Neural cell (in vitro differentiated cells): ENCODE results near the gene RAB3C. TPM values are rescaled to one million over a fixed set of nuclear protein-coding genes. Genes with fewer than 3 reads are reported as not detected.

Experiments
- H2AFZ ChIP-seq: fragments of 200-600, 300-800 bp; sonication (generic), shearing (Covaris generic); 2 replicates; pipeline ENCODE4 v1.6.0; 2014; ENCODE audit warnings: low read depth, mild to moderate bottlenecking, antibody characterized with exemption, low read length, moderate library complexity
- H3F3A ChIP-seq: fragments of 200-600 bp; shearing (Covaris generic); 2 replicates; pipeline ENCODE4 v1.6.1; 2016; ENCODE audit warnings: mild to moderate bottlenecking, moderate library complexity, mixed read lengths, antibody characterized with exemption, low read length; ENCODE audit not compliant: insufficient read depth, poor library complexity, severe bottlenecking
- H3K27ac ChIP-seq: fragments of 200-600, 300-800 bp; sonication (generic), shearing (Covaris generic); 2 replicates; pipeline ENCODE4 v1.5.1; 2014; ENCODE audit warnings: mild to moderate bottlenecking, low read length, moderate library complexity
- H3K27me3 ChIP-seq: fragments of 300-800, 200-600 bp; sonication (generic), shearing (Covaris generic); 2 replicates; pipeline ENCODE4 v1.6.0; 2014; ENCODE audit warnings: mild to moderate bottlenecking, low read depth, low read length, moderate library complexity; ENCODE audit not compliant: insufficient read depth
- H3K36me3 ChIP-seq: fragments of 300-800, 200-600 bp; sonication (generic), shearing (Covaris generic); 2 replicates; pipeline ENCODE4 v1.5.1; 2014; ENCODE audit warnings: mild to moderate bottlenecking, antibody characterized with exemption, low read length, moderate library complexity; ENCODE audit not compliant: insufficient read depth
- H3K4me2 ChIP-seq: fragments of 300-800, 200-600 bp; sonication (generic), shearing (Covaris generic); 2 replicates; pipeline ENCODE4 v1.6.0; 2014; ENCODE audit warnings: mild to moderate bottlenecking, low read length
- H3K4me3 ChIP-seq: fragments of 300-800, 200-600 bp; sonication (generic), shearing (Covaris generic); 2 replicates; pipeline ENCODE4 v1.5.1; 2014; ENCODE audit warnings: mild to moderate bottlenecking, low read length, moderate library complexity
- H3K79me2 ChIP-seq: fragments of 200-600 bp; shearing (Covaris generic); replicated peaks from 2 replicates; pipeline ENCODE4 v1.6.0; 2014; ENCODE audit warnings: mild to moderate bottlenecking, low read length, moderate library complexity; ENCODE audit not compliant: insufficient read depth
- H3K9ac ChIP-seq: fragments of 300-800, 200-600 bp; sonication (generic), shearing (Covaris generic); 2 replicates; pipeline ENCODE4 v1.6.1; 2016; ENCODE audit warnings: mild to moderate bottlenecking, low read length, mixed read lengths
- H3K9me2 ChIP-seq: fragments of 200-600 bp; shearing (Covaris generic); 2 replicates; pipeline ENCODE4 v1.6.1; 2016; ENCODE audit warnings: mild to moderate bottlenecking, low read length, mixed read lengths; ENCODE audit not compliant: insufficient read depth
- H3K9me3 ChIP-seq: fragments of 200-600, 300-800 bp; sonication (generic), shearing (Covaris generic); 2 replicates; pipeline ENCODE4 v1.6.1; 2016; ENCODE audit warnings: mild to moderate bottlenecking, mixed run types, low read length, moderate library complexity, mixed read lengths
- H4K20me1 ChIP-seq: fragments of 200-600 bp; shearing (Covaris generic); 2 replicates; pipeline ENCODE4 v1.6.1; 2016; ENCODE audit warnings: mild to moderate bottlenecking, mixed run types; ENCODE audit not compliant: insufficient read depth
- EP300 ChIP-seq: fragments of 450-650 bp; conservative IDR thresholded peaks from 2 replicates; pipeline ENCODE4 v1.6.1; 2014; ENCODE audit warnings: antibody characterized with exemption, mild to moderate bottlenecking, moderate library complexity; ENCODE audit not compliant: poor library complexity, severe bottlenecking
- EZH2 ChIP-seq: fragments of 200-600, 300-800 bp; shearing (Covaris generic), sonication (generic); IDR thresholded peaks from 2 replicates; pipeline ENCODE4 v1.6.1; 2014; ENCODE audit warnings: antibody characterized with exemption, low read length, borderline replicate concordance, mild to moderate bottlenecking; ENCODE audit not compliant: insufficient read depth, poor library complexity, severe bottlenecking
- MXI1 ChIP-seq: fragments of 450-650 bp; conservative IDR thresholded peaks from 2 replicates; pipeline ENCODE4 v1.6.1; 2014; ENCODE audit warnings: antibody characterized with exemption, mild to moderate bottlenecking; ENCODE audit not compliant: poor library complexity, severe bottlenecking
- POLR2AphosphoS5 ChIP-seq: IDR thresholded peaks from 2 replicates; pipeline ENCODE4 v1.6.1; 2012
- RAD21 ChIP-seq: fragments of 450-650 bp; conservative IDR thresholded peaks from 2 replicates; pipeline ENCODE4 v1.6.1; 2014; ENCODE audit warnings: antibody characterized with exemption, mild to moderate bottlenecking, moderate library complexity
- SMC3 ChIP-seq: fragments of 450-650 bp; conservative IDR thresholded peaks from 2 replicates; pipeline ENCODE4 v1.6.1; 2014; ENCODE audit warnings: antibody characterized with exemption, mild to moderate bottlenecking, moderate library complexity; ENCODE audit not compliant: poor library complexity
- TAF1 ChIP-seq: IDR thresholded peaks from 2 replicates; pipeline ENCODE4 v1.6.1; 2012; ENCODE audit warnings: low read depth
- polyA plus RNA-seq: library from polyadenylated mRNA; depleted of rRNA; stranded (reverse); fragments of >200 nt; gene quantifications from 2 replicates; pipeline ENCODE4 v1.2.3, GENCODE V29; 2014
- TF ChIP-seq, protein P1 (sequence below): fragments of 450-650 bp; IDR thresholded peaks from 2 replicates; pipeline ENCODE4 v1.5.1; 2014; ENCODE audit warnings: antibody characterized with exemption, mild to moderate bottlenecking, moderate library complexity; ENCODE audit not compliant: poor library complexity, severe bottlenecking
- TF ChIP-seq, protein P2 (sequence below): IDR thresholded peaks from 2 replicates; pipeline ENCODE4 v1.6.1; 2012; ENCODE audit warnings: borderline replicate concordance

The RAB3C gene
- polyA plus RNA-seq, 1 donor from 2014 or later = 94.3 TPM

DNA sequence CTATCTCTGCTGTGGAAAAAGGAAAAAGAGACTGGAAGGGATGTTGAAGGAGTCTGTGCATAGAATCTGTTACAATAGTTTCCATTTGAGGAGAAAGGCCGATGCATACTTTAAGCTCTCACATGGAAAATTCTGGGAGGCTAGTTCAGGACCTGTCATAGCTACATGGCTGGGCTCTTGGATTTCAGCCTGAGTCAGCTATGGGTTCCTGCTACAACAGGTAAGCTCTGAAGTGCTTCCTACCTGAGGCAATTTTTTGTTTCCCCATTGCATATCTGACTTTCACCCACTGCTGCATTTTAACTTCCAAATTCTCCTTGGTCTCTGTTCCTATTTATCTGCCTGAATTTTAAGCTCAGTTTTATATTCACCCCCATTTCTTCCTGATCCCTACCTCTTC lies 310.7 kb downstream of the RAB3C start:
- Histone ChIP-seq H3K27ac (no peak overlapping the region), H3K9ac (no peak overlapping the region), H3F3A (no peaks in the 10 kb centered on the region), H3K4me3 (no peak overlapping the region), H2AFZ (no peak overlapping the region), H3K4me2 (no peak overlapping the region), H3K9me2 (no peaks in the 10 kb centered on the region), H3K27me3 (no peaks in the 10 kb centered on the region), H3K9me3 (no peaks in the 10 kb centered on the region), H3K36me3 (no peaks in the 10 kb centered on the region), H3K79me2 (no peaks in the 10 kb centered on the region), H4K20me1 (no peaks in the 10 kb centered on the region)
- TF ChIP-seq RAD21 (no peak), MXI1 (no peak)

DNA sequence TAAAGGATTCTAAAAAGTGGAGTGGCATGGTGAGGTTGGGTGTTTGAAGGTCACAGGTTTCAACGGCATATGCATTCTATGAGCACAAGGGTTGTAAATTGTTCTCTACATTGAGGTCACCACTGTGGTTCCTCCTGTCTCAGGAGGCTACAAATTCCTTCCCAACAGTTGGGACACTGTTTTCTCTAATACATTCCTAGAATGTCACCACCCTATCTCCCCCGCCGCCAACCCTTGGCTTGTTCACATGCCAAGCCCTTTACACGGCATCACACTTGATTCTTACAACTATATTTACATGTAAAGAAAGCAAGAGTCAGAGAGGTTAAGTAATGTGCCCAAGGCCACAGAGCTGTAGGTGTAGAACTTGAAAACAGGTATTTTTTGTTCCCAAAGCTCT lies 315.1 kb downstream of the RAB3C start:
- Histone ChIP-seq H3K4me3 (no peak overlapping the region), H3K36me3 (no peaks in the 10 kb centered on the region), H3F3A (no peaks in the 10 kb centered on the region), H3K27me3 (no peaks in the 10 kb centered on the region), H4K20me1 (no peaks in the 10 kb centered on the region), H3K27ac (no peak overlapping the region), H3K9ac (no peak overlapping the region), H2AFZ (no peak overlapping the region), H3K9me3 (no peaks in the 10 kb centered on the region), H3K9me2 (no peaks in the 10 kb centered on the region), H3K79me2 (no peaks in the 10 kb centered on the region), H3K4me2 (no peak overlapping the region)
- TF ChIP-seq EZH2 (no peak), MXI1 (no peak), EP300 (no peak), RAD21 (no peak), SMC3 (no peak), POLR2AphosphoS5 (no peak), TAF1 (no peak)
- TF ChIP-seq, protein P1, sequence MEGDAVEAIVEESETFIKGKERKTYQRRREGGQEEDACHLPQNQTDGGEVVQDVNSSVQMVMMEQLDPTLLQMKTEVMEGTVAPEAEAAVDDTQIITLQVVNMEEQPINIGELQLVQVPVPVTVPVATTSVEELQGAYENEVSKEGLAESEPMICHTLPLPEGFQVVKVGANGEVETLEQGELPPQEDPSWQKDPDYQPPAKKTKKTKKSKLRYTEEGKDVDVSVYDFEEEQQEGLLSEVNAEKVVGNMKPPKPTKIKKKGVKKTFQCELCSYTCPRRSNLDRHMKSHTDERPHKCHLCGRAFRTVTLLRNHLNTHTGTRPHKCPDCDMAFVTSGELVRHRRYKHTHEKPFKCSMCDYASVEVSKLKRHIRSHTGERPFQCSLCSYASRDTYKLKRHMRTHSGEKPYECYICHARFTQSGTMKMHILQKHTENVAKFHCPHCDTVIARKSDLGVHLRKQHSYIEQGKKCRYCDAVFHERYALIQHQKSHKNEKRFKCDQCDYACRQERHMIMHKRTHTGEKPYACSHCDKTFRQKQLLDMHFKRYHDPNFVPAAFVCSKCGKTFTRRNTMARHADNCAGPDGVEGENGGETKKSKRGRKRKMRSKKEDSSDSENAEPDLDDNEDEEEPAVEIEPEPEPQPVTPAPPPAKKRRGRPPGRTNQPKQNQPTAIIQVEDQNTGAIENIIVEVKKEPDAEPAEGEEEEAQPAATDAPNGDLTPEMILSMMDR = no peak
- TF ChIP-seq, protein P2, sequence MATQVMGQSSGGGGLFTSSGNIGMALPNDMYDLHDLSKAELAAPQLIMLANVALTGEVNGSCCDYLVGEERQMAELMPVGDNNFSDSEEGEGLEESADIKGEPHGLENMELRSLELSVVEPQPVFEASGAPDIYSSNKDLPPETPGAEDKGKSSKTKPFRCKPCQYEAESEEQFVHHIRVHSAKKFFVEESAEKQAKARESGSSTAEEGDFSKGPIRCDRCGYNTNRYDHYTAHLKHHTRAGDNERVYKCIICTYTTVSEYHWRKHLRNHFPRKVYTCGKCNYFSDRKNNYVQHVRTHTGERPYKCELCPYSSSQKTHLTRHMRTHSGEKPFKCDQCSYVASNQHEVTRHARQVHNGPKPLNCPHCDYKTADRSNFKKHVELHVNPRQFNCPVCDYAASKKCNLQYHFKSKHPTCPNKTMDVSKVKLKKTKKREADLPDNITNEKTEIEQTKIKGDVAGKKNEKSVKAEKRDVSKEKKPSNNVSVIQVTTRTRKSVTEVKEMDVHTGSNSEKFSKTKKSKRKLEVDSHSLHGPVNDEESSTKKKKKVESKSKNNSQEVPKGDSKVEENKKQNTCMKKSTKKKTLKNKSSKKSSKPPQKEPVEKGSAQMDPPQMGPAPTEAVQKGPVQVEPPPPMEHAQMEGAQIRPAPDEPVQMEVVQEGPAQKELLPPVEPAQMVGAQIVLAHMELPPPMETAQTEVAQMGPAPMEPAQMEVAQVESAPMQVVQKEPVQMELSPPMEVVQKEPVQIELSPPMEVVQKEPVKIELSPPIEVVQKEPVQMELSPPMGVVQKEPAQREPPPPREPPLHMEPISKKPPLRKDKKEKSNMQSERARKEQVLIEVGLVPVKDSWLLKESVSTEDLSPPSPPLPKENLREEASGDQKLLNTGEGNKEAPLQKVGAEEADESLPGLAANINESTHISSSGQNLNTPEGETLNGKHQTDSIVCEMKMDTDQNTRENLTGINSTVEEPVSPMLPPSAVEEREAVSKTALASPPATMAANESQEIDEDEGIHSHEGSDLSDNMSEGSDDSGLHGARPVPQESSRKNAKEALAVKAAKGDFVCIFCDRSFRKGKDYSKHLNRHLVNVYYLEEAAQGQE = no peak

DNA sequence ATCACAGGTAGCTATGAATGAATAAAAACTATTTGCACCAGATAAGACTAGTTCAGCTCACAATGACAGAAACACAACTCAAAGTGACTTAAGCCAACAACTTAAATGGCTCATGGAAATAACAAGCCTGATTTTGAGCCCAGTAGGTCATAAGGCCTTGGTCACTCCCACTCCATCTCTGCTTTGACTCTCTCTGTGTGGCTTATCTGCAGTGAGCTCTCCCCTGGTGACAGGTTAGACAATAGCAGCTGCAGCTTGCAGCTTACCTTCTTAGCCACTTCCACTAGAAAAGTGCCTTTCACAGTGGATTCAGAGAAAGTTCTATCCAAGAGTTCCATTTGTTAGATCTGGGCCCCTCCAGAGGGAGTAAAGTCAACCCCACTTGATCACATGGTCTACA lies 315.7 kb downstream of the RAB3C start:
- Histone ChIP-seq H2AFZ (no peak overlapping the region), H3K4me3 (no peak overlapping the region), H3K27ac (no peak overlapping the region), H3K4me2 (no peak overlapping the region), H3K9me3 (no peaks in the 10 kb centered on the region), H3K9ac (no peak overlapping the region), H3K79me2 (no peaks in the 10 kb centered on the region), H3F3A (no peaks in the 10 kb centered on the region), H3K9me2 (no peaks in the 10 kb centered on the region), H3K36me3 (no peaks in the 10 kb centered on the region), H3K27me3 (no peaks in the 10 kb centered on the region), H4K20me1 (no peaks in the 10 kb centered on the region)
- TF ChIP-seq RAD21 = no peak
- no peak for TF ChIP-seq EZH2
- TF ChIP-seq, protein P2 = no peak
- TF ChIP-seq TAF1 = no peak
- no peak for TF ChIP-seq EP300
- TF ChIP-seq POLR2AphosphoS5 = no peak
- TF ChIP-seq, protein P1 = no peak
